Panc1 (cell line): ENCODE measurements around the gene CNN2. TPM values are rescaled to one million over a fixed set of nuclear protein-coding genes. Genes with fewer than 3 reads are reported as not detected.

Source experiments
- ATAC-seq: fragments of 200-7000 bp; cut with Tn5 transposase; 2 replicates; pipeline ENCODE4 v1.9.1; 2020; ENCODE audit warnings: mild to moderate bottlenecking, moderate library complexity
- BruUV-seq: library from RNA; stranded (reverse); fragments of 400-500 nt; replicated peaks from 2 replicates; lab custom pipeline; 2021; lab: Mats Ljungman, UMichigan
- CTCF ChIA-PET: fragments of 300-600 bp; sonication (Branson Sonifier 250); formaldehyde crosslinking; loops from one replicate; lab custom pipeline; 2022; ENCODE audit warnings: antibody characterized with exemption; lab: Charles Lee
- POLR2A ChIA-PET: fragments of 300-600 bp; sonication (Branson Sonifier 250); formaldehyde crosslinking; loops from one replicate; lab custom pipeline; 2022; ENCODE audit warnings: antibody characterized with exemption; lab: Charles Lee
- DNase-seq: peaks from one replicate; pipeline ENCODE4 v3.0.0-alpha.2; 2010; ENCODE audit warnings: low read depth, low spot score
- H3K27ac ChIP-seq: 2 replicates; pipeline ENCODE4 v1.5.1; 2011; ENCODE audit warnings: mild to moderate bottlenecking, low read length, inconsistent platforms
- H3K27me3 ChIP-seq: fragments of 200-500 bp; sonication (Bioruptor generic); 2 replicates; pipeline ENCODE4 v1.6.0; 2014; ENCODE audit warnings: low read length, inconsistent platforms; ENCODE audit not compliant: control insufficient read depth, insufficient read depth
- H3K36me3 ChIP-seq: fragments of 200-500 bp; sonication (Bioruptor generic); 2 replicates; pipeline ENCODE4 v1.5.1; 2014; ENCODE audit warnings: inconsistent platforms, mild to moderate bottlenecking, low read length, moderate library complexity; ENCODE audit not compliant: control insufficient read depth, insufficient read depth
- H3K4me1 ChIP-seq: 2 replicates; pipeline ENCODE4 v1.5.1; 2011; ENCODE audit warnings: inconsistent platforms, mild to moderate bottlenecking, low read length, moderate library complexity; ENCODE audit not compliant: control insufficient read depth, insufficient read depth
- H3K4me3 ChIP-seq, 2 experiments: 2 replicates each; pipeline ENCODE4 v1.5.1; 2011 to 2012; ENCODE audit warnings: low read depth in 2 of 2, low read length in 2 of 2, mild to moderate bottlenecking in 2 of 2, inconsistent platforms in 1 of 2, moderate library complexity in 1 of 2
- H3K9me3 ChIP-seq: fragments of 200-500 bp; sonication (Bioruptor generic); 2 replicates; pipeline ENCODE4 v1.5.1; 2014; ENCODE audit warnings: low read depth, mild to moderate bottlenecking, inconsistent platforms, low read length, moderate library complexity; ENCODE audit not compliant: control insufficient read depth, insufficient read depth
- POLR2AphosphoS5 ChIP-seq: IDR thresholded peaks from 2 replicates; pipeline ENCODE4 v1.6.1; 2012; ENCODE audit warnings: mild to moderate bottlenecking, low read depth, low read length, moderate library complexity
- SIN3A ChIP-seq: IDR thresholded peaks from 2 replicates; pipeline ENCODE4 v1.6.1; 2012; ENCODE audit warnings: low read depth, mild to moderate bottlenecking, low read length, moderate library complexity, borderline replicate concordance; ENCODE audit not compliant: insufficient read depth
- TCF7L2 ChIP-seq: IDR thresholded peaks from 2 replicates; pipeline ENCODE4 v1.6.1; 2011; ENCODE audit warnings: mild to moderate bottlenecking, low read depth, low read length, inconsistent platforms
- in situ Hi-C: cut with HindIII; loops from 2 replicates; pipeline ENCODE4 v1.10.0; 2016; ENCODE audit warnings: low sequenced_read_pairs, low pct_unique_long_range_greater_than_20kb
- intact Hi-C: fragments of 100-400 bp; cut with micrococcal nuclease; formaldehyde crosslinking; loops from one replicate; pipeline ENCODE4 v1.10.0; 2022; ENCODE audit not compliant: unreplicated experiment
- total RNA-seq: library from RNA; stranded (reverse); gene quantifications from one replicate; pipeline ENCODE4 v1.2.1, GENCODE V29; 2021; ENCODE audit not compliant: unreplicated experiment
- TF ChIP-seq, protein P1 (sequence below): fragments of 450-650 bp; IDR thresholded peaks from 2 replicates; pipeline ENCODE4 v1.5.1; 2017; ENCODE audit warnings: mild to moderate bottlenecking
- TF ChIP-seq, protein P2 (sequence below), 2 experiments: IDR thresholded peaks; 2 replicates each; pipeline ENCODE4 v1.6.1; 2011 to 2012; ENCODE audit warnings: low read depth in 2 of 2, control low read depth in 1 of 2, low read length in 1 of 2, mild to moderate bottlenecking in 1 of 2, moderate library complexity in 1 of 2; ENCODE audit not compliant: insufficient read depth in 1 of 2

CNN2 gene
- total RNA-seq, 1 experiment from 2014 or later, result 203 TPM

DNA sequence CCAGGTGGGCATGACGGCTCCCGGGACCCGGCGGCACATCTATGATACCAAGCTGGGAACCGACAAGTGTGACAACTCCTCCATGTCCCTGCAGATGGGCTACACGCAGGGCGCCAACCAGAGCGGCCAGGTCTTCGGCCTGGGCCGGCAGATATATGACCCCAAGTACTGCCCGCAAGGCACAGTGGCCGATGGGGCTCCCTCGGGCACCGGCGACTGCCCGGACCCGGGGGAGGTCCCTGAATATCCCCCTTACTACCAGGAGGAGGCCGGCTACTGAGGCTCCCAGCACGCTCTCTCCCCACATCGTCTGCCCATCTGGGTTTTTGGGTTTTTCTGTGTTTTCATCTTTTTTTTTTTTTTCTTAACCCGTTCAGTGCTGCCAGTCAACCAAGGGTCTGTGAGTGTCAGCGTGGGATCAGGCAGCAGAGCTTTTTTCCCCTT, 11.2 kb downstream of the CNN2 start:
- no peak for ATAC-seq
- ChIA-PET CTCF (no interaction called here), POLR2A (no interaction called here)
- peaks cover 6% of the 10 kb centered on the region; the same call in 1 of the 2 replicates for H3K36me3 ChIP-seq
- intact Hi-C loops, result no loop called here
- no peaks in the 10 kb centered on the region for H3K9me3 ChIP-seq
- DNase-seq, result no peak
- TF ChIP-seq, protein P1, sequence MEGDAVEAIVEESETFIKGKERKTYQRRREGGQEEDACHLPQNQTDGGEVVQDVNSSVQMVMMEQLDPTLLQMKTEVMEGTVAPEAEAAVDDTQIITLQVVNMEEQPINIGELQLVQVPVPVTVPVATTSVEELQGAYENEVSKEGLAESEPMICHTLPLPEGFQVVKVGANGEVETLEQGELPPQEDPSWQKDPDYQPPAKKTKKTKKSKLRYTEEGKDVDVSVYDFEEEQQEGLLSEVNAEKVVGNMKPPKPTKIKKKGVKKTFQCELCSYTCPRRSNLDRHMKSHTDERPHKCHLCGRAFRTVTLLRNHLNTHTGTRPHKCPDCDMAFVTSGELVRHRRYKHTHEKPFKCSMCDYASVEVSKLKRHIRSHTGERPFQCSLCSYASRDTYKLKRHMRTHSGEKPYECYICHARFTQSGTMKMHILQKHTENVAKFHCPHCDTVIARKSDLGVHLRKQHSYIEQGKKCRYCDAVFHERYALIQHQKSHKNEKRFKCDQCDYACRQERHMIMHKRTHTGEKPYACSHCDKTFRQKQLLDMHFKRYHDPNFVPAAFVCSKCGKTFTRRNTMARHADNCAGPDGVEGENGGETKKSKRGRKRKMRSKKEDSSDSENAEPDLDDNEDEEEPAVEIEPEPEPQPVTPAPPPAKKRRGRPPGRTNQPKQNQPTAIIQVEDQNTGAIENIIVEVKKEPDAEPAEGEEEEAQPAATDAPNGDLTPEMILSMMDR, result no peak
- TF ChIP-seq, protein P2, sequence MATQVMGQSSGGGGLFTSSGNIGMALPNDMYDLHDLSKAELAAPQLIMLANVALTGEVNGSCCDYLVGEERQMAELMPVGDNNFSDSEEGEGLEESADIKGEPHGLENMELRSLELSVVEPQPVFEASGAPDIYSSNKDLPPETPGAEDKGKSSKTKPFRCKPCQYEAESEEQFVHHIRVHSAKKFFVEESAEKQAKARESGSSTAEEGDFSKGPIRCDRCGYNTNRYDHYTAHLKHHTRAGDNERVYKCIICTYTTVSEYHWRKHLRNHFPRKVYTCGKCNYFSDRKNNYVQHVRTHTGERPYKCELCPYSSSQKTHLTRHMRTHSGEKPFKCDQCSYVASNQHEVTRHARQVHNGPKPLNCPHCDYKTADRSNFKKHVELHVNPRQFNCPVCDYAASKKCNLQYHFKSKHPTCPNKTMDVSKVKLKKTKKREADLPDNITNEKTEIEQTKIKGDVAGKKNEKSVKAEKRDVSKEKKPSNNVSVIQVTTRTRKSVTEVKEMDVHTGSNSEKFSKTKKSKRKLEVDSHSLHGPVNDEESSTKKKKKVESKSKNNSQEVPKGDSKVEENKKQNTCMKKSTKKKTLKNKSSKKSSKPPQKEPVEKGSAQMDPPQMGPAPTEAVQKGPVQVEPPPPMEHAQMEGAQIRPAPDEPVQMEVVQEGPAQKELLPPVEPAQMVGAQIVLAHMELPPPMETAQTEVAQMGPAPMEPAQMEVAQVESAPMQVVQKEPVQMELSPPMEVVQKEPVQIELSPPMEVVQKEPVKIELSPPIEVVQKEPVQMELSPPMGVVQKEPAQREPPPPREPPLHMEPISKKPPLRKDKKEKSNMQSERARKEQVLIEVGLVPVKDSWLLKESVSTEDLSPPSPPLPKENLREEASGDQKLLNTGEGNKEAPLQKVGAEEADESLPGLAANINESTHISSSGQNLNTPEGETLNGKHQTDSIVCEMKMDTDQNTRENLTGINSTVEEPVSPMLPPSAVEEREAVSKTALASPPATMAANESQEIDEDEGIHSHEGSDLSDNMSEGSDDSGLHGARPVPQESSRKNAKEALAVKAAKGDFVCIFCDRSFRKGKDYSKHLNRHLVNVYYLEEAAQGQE (IDR thresholded peaks at IDR 0.05; ENCODE audit: insufficient read depth in 1 of 2, low read depth in 2 of 2, low read length in 1 of 2), result no peak
- TF ChIP-seq TCF7L2, result no peak
- no peak for TF ChIP-seq SIN3A
- no peak for TF ChIP-seq POLR2AphosphoS5
- H3K27me3 ChIP-seq, result no peaks in the 10 kb centered on the region
- H3K27ac ChIP-seq, result no peak overlapping the region
- no TSS peak for BruUV-seq
- in situ Hi-C loops, result no loop called here
- H3K4me1 ChIP-seq, result peaks cover 12% of the 10 kb centered on the region
- H3K4me3 ChIP-seq, result no peak overlapping the region

DNA sequence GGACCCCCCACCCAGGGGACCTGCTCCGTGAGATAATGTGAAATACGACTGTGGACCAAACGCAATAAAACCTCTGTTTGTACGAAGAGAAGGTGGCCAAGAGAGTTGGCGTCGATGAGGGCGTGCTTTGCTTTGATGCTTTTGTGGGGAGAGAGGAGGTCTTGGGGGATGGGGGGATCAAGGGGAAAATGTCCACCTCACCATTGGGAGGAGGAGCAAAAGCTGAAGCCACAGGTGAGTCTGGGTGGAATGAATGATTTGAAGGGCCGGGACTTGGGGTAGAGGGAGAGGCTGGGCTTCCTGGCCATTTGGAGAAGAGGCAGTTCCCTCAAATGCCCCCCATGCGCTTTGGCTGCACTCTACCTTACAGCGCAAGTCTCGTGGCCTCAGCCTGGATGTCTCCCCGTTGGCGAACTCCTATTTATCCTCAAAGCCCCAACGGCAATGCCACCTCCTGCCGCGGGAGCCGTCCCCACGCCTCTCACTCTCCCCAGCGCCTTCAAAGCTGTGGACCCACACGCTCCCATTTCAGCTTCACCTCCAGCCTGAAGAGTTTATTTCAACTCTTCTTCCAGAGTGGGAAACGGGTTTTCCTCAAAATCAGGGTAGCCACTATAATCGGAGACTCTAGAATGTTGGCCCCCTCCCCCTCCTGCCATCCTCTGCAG, 12.7 kb downstream of the CNN2 start:
- Histone ChIP-seq H3K9me3 (no peaks in the 10 kb centered on the region), H3K27me3 (no peaks in the 10 kb centered on the region), H3K4me1 (peaks cover 19% of the 10 kb centered on the region), H3K4me3 (peak overlapping the region; percentile 46 to 63), H3K27ac (peak overlapping the region; percentile 82), H3K36me3 (peaks cover 6% of the 10 kb centered on the region; the same call in 1 of the 2 replicates)
- intact Hi-C loops, result no loop called here
- TF ChIP-seq SIN3A, result no peak
- TF ChIP-seq TCF7L2, result no peak
- TF ChIP-seq, protein P1, result no peak
- TF ChIP-seq, protein P2 (IDR thresholded peaks at IDR 0.05; ENCODE audit: insufficient read depth in 1 of 2, low read depth in 2 of 2, low read length in 1 of 2), result no peak
- 0 out of 2 replicates have a peak, but pooled peaks have one; percentile 4 for TF ChIP-seq POLR2AphosphoS5
- ChIA-PET POLR2A (interaction anchor here (0.6 kb wide), 1 partner anchor 11 kb away, joined by 9 read pairs; no protein-coding TSS in a partner anchor), CTCF (no interaction called here)
- DNase-seq (no peak), ATAC-seq (peak; percentile 20; the same call in 1 of the 2 replicates)
- in situ Hi-C loops, result no loop called here
- no TSS peak for BruUV-seq
